ENCODE results near the gene INPP5A.

The INPP5A gene

GRCh38 chr10:132575320-132576201, 38.0 kb downstream of the INPP5A start:
- no peaks in the 10 kb centered on the region for H3K36me3 ChIP-seq (replicated peaks in 1 of 2; ENCODE audit: control insufficient read depth in 2 of 2, insufficient read depth in 2 of 2, low read length in 2 of 2)
- no peak overlapping the region for H3K4me3 ChIP-seq (ENCODE audit: low read length in 2 of 2)
- H3K14ac ChIP-seq (ENCODE audit: low read length): peak overlapping the region; percentile 97
- no CpG with 5 or more reads among the region's 21 CpGs for WGBS, 2 donors (ENCODE audit: extremely low coverage in 2 of 2, insufficient read length in 2 of 2, insufficient replicate concordance in 1 of 2)
- H3K18ac ChIP-seq (ENCODE audit: low read length): peak overlapping the region; percentile 94
- H2BK120ac ChIP-seq (ENCODE audit: low read depth, low read length): no peak overlapping the region
- H3K79me1 ChIP-seq (ENCODE audit: low read depth, low read length): peaks cover 7% of the 10 kb centered on the region
- peak overlapping the region; percentile 1 for H4K8ac ChIP-seq (ENCODE audit: low read depth, low read length)
- peaks cover 26 to 30% of the 10 kb centered on the region in 2 donors for H3K4me1 ChIP-seq (ENCODE audit: control insufficient read depth in 2 of 2, insufficient read depth in 1 of 2, low read depth in 1 of 2, low read length in 2 of 2)
- peak overlapping the region; percentile 84 for H2BK5ac ChIP-seq (ENCODE audit: low read length)
- H2BK15ac ChIP-seq (ENCODE audit: low read length): peak overlapping the region; percentile 89
- no peak overlapping the region for H4K91ac ChIP-seq (ENCODE audit: low read depth, low read length, poor library complexity)
- no peaks in the 10 kb centered on the region for H3K9me3 ChIP-seq (replicated peaks in 1 of 2; ENCODE audit: control insufficient read depth in 2 of 2, insufficient read depth in 1 of 2, low read depth in 1 of 2, low read length in 2 of 2)
- DNase-seq (ENCODE audit: low spot score): no peak
- no peak overlapping the region for H3K4me2 ChIP-seq (ENCODE audit: insufficient read depth, low read length, poor library complexity, severe bottlenecking)
- H3K27me3 ChIP-seq (ENCODE audit: control insufficient read depth in 3 of 3, insufficient read depth in 3 of 3, low read depth in 1 of 3, low read length in 3 of 3): no peaks in the 10 kb centered on the region
- H3K4ac ChIP-seq (ENCODE audit: low read length): peak overlapping the region; percentile 57
- no peak overlapping the region for H2AFZ ChIP-seq (ENCODE audit: low read length)
- peak overlapping the region; percentile 78 for H3K9ac ChIP-seq (ENCODE audit: low read depth, low read length, poor library complexity)
- no peak overlapping the region for H3K27ac ChIP-seq (replicated peaks; ENCODE audit: low read length)
- peak overlapping the region; percentile 97 for H2AK5ac ChIP-seq (ENCODE audit: low read depth, low read length)
- peak overlapping the region; percentile 47 for H3K23ac ChIP-seq (ENCODE audit: low read depth, low read length, poor library complexity)
- H2BK12ac ChIP-seq (ENCODE audit: low read length): peak overlapping the region; percentile 85

GRCh38 chr10:132576671-132577349, 39.2 kb downstream of the INPP5A start:
- Histone ChIP-seq H2BK120ac (ENCODE audit: low read depth, low read length) (peak overlapping the region; percentile 9), H3K27ac (replicated peaks; ENCODE audit: low read length) (no peak overlapping the region), H2AFZ (ENCODE audit: low read length) (no peak overlapping the region), H2AK5ac (ENCODE audit: low read depth, low read length) (no peak overlapping the region), H3K79me1 (ENCODE audit: low read depth, low read length) (peaks cover 7% of the 10 kb centered on the region), H4K8ac (ENCODE audit: low read depth, low read length) (no peak overlapping the region), H3K4me1 (ENCODE audit: control insufficient read depth in 2 of 2, insufficient read depth in 1 of 2, low read depth in 1 of 2, low read length in 2 of 2) (peaks cover 23% of the 10 kb centered on the region in 2 donors), H3K27me3 (ENCODE audit: control insufficient read depth in 3 of 3, insufficient read depth in 3 of 3, low read depth in 1 of 3, low read length in 3 of 3) (no peaks in the 10 kb centered on the region), H3K4ac (ENCODE audit: low read length) (no peak overlapping the region), H3K36me3 (replicated peaks in 1 of 2; ENCODE audit: control insufficient read depth in 2 of 2, insufficient read depth in 2 of 2, low read length in 2 of 2) (no peaks in the 10 kb centered on the region), H3K18ac (ENCODE audit: low read length) (peak overlapping the region; percentile 38), H3K14ac (ENCODE audit: low read length) (peak overlapping the region; percentile 38), H2BK5ac (ENCODE audit: low read length) (no peak overlapping the region), H3K4me3 (ENCODE audit: low read length in 2 of 2) (no peak overlapping the region), H3K23ac (ENCODE audit: low read depth, low read length, poor library complexity) (no peak overlapping the region), H2BK12ac (ENCODE audit: low read length) (no peak overlapping the region), H4K91ac (ENCODE audit: low read depth, low read length, poor library complexity) (no peak overlapping the region), H2BK15ac (ENCODE audit: low read length) (no peak overlapping the region), H3K4me2 (ENCODE audit: insufficient read depth, low read length, poor library complexity, severe bottlenecking) (no peak overlapping the region), H3K9me3 (replicated peaks in 1 of 2; ENCODE audit: control insufficient read depth in 2 of 2, insufficient read depth in 1 of 2, low read depth in 1 of 2, low read length in 2 of 2) (peaks cover 0 to 2% of the 10 kb centered on the region in 2 donors), H3K9ac (ENCODE audit: low read depth, low read length, poor library complexity) (no peak overlapping the region)
- no peak for DNase-seq (ENCODE audit: low spot score)
- no CpG with 5 or more reads among the region's 19 CpGs for WGBS, 2 donors (ENCODE audit: extremely low coverage in 2 of 2, insufficient read length in 2 of 2, insufficient replicate concordance in 1 of 2)

- Histone ChIP-seq H4K8ac (ENCODE audit: low read depth, low read length) (peak overlapping the region; percentile 43), H2BK12ac (ENCODE audit: low read length) (no peak overlapping the region), H3K9ac (ENCODE audit: low read depth, low read length, poor library complexity) (no peak overlapping the region), H3K23ac (ENCODE audit: low read depth, low read length, poor library complexity) (peak overlapping the region; percentile 80), H4K91ac (ENCODE audit: low read depth, low read length, poor library complexity) (no peak overlapping the region), H2BK15ac (ENCODE audit: low read length) (no peak overlapping the region), H2AK5ac (ENCODE audit: low read depth, low read length) (no peak overlapping the region), H2BK5ac (ENCODE audit: low read length) (no peak overlapping the region), H3K4ac (ENCODE audit: low read length) (no peak overlapping the region), H3K27me3 (ENCODE audit: control insufficient read depth in 3 of 3, insufficient read depth in 3 of 3, low read depth in 1 of 3, low read length in 3 of 3) (no peaks in the 10 kb centered on the region), H3K36me3 (replicated peaks in 1 of 2; ENCODE audit: control insufficient read depth in 2 of 2, insufficient read depth in 2 of 2, low read length in 2 of 2) (no peaks in the 10 kb centered on the region), H3K9me3 (replicated peaks in 1 of 2; ENCODE audit: control insufficient read depth in 2 of 2, insufficient read depth in 1 of 2, low read depth in 1 of 2, low read length in 2 of 2) (peaks cover 0 to 2% of the 10 kb centered on the region in 2 donors), H3K4me2 (ENCODE audit: insufficient read depth, low read length, poor library complexity, severe bottlenecking) (no peak overlapping the region), H3K4me3 (ENCODE audit: low read length in 2 of 2) (no peak overlapping the region), H3K14ac (ENCODE audit: low read length) (peak overlapping the region; percentile 38), H2BK120ac (ENCODE audit: low read depth, low read length) (peak overlapping the region; percentile 9), H3K79me1 (ENCODE audit: low read depth, low read length) (peaks cover 7% of the 10 kb centered on the region), H3K18ac (ENCODE audit: low read length) (no peak overlapping the region), H3K4me1 (ENCODE audit: control insufficient read depth in 2 of 2, insufficient read depth in 1 of 2, low read depth in 1 of 2, low read length in 2 of 2) (peaks cover 16% of the 10 kb centered on the region in 2 donors), H3K27ac (replicated peaks; ENCODE audit: low read length) (no peak overlapping the region), H2AFZ (ENCODE audit: low read length) (no peak overlapping the region)
- WGBS, 2 donors (ENCODE audit: extremely low coverage in 2 of 2, insufficient read length in 2 of 2, insufficient replicate concordance in 1 of 2): no CpG with 5 or more reads among the region's 16 CpGs
- no peak for DNase-seq (ENCODE audit: low spot score)
Measured at GRCh38 chr10:132577350-132578003, 39.9 kb downstream of the INPP5A start.

Measured in neuronal stem cell (in vitro differentiated cells).